ENCODE data around the gene REEP5.
"Not testable (repeated sequence)": the region's sequence is repeated elsewhere in the genome, so short reads cannot be mapped to it uniquely, and the experiment has no call there.

REEP5 gene

DNA sequence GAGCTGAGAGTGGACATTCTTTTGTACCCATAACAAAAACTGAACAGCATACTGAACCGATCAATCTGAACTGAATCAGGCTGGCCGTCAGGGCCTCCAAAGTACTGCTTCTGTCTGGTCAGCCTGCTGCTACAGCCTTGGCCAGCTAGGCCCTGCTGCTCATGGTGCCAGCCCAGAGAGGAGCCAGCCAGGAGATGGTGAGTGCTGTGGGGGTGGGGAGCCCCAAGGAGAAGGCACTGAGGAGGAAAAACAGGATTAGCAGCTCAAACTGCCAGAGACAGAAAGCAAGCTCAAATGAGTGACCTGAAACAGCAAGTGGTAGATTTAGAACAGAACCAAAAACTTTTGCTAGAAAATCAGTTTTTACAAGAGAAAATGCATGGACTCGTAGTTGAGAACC is 37.0 kb downstream of the REEP5 start:
- no peak for DNase-seq (ENCODE audit: low read depth)

DNA sequence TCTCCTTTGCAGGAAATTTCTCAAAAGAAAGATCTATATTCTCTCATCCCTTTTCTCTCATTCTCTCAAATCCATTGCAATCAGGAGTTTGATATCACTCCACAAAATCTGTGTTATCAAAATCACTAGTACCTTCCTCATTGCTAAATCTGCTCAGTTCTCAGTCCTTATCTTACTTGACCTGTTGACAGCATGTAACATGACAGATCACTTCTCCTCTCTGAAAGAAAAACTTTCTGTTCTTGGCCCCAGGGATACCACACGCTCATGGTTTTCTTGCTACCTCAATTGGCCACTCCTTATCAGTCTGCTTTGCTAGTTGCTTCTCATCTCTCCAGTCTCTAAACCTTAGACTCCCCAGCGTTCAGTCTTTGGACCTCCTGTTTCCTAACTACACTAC is 38.8 kb downstream of the REEP5 start:
- DNase-seq (ENCODE audit: low read depth): no peak

DNA sequence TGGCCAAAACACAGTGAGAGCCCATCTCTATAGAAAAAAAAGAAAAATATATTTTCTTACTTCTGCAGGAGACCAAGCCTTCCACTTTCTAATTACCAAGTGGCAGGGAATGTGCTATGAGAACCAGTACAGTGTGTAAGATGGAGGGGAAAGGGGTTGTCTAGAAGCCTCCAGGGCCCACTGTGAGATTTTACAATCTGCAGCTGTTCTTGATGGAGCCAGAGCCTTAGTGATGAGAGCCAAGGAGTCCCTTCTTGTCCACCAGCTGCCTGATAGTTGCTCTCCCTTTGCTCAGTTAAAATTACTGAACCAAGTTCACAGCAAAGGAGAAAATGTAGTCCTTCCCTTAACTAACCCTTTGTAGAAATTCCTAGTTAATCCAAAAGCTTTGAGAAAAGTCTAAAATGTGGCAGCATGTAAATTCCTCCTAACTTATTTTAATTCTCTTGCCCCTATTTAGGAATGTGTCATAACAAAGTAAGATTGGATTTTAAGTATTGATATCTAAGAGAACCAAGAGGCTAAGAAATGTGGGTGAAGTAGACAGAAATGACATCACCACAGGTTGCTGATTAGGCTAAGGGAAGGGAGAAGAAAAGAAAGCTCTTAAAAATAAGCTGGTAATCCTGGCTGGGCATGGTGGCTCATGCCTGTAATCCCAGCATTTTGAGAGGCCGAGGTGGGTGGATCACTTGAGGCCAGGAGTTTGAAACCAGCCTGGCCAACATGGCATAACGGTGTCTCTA is 41.6 kb downstream of the REEP5 start:
- no peak for DNase-seq (ENCODE audit: low read depth)

DNA sequence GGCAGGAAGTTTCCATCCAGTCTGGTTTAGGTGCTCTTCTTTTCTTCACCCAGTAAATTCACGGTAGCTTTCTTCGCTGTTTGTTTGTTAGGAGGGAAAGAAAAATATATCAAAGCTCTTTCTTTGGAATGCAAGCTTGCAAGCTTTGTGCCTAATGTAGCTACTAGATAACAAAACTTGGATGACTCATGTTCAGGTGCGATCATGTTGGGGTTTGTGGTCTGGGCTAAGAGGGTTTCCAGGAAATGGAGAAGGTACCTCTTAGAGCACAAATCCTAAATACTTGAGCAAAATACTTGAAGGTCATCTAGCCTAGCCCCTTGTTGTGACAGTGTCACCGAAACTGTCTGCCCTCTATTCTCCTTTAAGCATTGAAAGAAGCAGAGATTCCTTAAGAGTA is 43.3 kb downstream of the REEP5 start:
- DNase-seq (ENCODE audit: low read depth): no peak

DNA sequence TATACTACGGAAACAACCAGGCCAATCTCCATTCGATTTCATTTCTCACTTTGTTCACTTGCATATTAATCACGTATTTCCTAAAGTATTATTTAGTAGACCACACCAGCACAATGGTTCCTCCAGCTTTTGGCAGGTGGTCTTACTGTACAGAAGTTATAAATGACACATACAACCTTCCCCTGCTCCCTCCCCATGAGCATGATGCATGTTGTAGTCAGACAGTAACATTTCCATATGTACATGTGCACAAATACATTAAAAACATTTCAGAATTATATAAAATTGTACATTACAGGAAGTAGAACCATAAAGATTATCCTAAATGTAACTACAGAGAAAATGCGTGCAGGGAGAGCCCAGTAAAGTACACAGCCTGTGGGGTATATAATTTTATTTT is 43.9 kb downstream of the REEP5 start:
- DNase-seq (ENCODE audit: low read depth): no peak

DNA sequence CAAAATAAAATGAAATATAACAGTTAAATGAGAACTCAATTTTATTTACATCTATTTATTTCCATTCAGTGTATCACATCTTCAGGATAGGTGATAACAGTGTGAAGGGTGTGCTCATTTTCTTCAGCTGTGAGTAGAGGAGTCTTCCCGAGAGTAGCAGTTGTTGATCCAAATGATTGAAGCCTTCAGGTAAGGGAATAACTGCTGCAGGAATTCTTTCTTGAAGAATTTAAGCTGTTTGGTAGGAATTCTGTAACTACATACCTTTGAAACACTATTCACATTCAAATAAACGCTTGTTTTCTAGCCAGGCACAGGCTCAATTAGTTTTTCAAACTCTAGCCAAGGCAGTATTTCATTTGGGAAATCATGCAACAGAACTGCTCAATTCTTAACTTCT is 45.7 kb downstream of the REEP5 start:
- no peak for DNase-seq (ENCODE audit: low read depth)

DNA sequence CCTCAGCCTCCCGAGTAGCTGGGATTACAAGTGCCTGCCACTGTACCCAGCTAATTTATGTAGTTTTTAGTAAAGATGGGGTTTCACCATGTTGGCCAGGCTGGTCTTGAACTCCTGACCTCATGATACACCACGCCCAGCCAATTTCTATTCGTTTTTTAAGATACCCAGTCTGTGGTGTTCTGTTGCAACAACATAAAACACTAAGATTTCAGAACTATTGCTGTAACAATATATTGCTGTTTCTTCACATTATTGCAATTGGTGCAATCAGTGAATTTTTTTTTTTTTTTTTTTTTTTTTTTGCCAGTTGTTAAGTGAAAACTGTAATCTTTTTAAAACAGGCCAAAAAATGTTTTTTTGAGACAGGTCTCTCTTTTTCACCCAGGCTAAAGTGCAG is 51.1 kb downstream of the REEP5 start:
- no peak for DNase-seq (ENCODE audit: low read depth)

DNA sequence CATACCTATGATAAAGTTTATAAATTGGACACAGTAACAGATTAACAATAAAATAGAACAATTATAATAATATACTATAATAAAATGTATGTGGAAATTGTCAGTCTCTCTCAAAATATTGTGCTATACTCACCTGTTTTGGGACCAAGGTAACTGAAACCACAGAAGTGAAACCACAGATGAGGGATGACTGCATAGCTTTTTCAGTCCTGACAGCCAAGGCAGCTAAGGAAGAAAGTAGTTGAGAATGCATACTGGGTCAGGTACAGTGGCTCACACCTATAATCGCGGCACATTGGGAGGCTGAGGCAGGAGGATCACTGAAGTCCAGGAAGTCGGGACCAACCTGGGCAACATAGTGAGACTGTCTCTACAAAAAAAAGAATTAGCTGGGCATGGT is 52.1 kb downstream of the REEP5 start:
- no peak for DNase-seq (ENCODE audit: low read depth)

DNA sequence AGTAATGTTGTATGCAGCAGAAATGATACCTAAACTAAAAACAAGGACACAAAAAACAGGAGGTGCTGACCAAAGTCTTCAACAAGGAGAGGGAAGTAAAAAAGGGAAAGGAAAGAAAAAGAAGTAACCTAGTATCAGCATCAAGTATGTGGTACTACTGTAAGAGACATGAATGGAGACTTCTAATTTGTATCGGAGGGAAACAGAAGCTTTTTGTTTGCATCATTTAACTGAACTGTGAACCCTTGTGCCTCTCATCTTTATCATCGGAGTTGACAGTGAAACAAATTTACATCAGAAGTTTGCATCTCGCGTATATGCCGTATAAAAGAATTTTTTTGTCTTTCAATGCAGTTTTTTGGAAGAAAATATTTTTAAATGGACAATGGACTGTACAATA is 54.6 kb downstream of the REEP5 start:
- no peak for DNase-seq (ENCODE audit: low read depth)

DNA sequence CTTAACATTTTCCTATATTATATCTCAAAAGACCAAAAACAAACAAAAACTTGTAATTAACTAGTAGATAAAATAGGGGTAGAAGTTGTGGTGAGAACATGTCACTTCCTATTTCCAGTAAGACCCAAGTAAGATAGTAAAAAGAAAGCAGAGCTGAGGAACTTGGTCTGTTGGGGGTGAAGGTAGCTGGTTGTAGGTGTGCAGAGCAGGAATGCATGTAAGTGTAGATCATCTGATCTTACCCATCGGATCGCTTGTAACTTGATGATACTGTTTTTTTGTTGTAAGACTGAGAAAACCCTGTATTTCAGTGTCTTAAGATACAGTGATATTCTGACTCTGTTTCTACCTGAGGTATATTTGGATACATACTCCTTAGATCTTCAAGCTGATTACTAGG is 55.3 kb downstream of the REEP5 start:
- no peak for DNase-seq (ENCODE audit: low read depth)

DNA sequence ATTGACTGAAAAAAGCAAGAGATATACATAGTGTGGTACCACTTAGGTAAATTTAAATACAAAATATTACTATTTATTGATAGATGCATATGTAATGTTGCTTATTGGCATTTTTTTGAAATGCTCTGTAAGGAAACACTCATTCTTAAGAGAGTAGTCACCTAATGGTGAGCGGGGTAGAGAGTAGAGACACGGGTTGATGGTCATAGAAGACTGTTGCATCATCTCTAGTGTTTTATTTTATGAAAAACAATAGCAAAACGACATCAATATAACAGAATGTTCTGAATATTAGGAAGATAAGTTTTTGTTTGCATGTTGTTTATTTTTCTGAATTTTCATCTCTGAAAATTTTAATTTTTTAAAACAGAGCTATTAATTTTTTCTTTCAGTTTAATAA is 56.9 kb downstream of the REEP5 start:
- no peak for DNase-seq (ENCODE audit: low read depth)

DNA sequence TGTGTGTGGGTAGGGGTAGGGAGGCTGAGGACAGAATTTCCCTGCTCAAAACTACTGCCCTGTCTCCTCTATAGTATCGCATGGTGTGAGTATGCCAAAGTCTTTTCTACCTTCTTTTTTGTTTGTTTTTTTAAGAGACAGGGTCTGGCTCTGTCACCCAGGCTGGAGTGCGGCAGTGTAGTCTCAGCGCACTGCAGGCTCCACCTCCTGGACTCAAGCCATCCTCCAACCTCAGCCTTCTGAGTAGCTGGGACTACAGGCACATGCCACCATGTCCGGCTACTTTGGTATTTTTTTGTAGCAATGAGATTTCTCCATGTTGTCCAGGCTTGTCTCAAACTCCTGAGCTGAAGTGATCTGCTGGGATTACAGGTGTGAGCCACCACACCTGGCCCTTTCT is 58.5 kb downstream of the REEP5 start:
- no peak for DNase-seq (ENCODE audit: low read depth)

DNA sequence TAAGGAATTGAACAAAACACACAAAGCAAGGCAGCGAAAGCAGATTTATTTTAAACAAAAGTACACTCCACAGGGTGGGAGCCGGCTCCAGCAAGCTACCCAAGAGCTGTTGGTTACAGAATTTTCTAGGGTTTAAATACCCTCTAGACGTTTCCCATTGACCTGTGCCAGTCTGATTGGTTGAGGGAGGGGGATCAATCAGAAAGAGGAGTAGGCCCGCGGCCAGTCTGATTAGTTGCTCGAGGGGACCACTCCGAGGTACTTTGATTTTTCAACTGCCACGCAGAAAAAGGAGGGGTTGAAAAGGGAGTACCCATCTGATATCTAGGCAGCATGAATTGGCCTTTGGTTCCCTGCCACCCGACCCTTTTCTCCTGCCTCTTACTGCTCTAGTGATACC is 59.9 kb downstream of the REEP5 start:
- DNase-seq (ENCODE audit: low read depth): no peak

DNA sequence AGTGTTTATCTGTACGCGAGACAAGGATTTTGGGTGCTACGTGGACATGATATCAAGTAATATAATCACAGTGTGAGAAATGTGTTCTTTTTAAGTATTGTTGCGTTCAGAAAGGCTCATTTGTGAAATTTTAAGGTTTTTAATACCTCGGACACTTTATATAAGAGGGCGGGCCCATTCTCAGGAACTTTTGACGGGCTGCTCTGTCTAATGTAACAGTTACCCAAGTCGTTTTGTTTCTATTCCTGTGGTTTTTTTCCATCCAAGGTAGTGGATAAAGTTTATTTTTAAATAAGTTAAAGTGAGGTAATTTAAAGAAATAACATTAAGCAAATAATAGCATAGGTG is 60.4 kb downstream of the REEP5 start:
- DNase-seq (ENCODE audit: low read depth): no peak

DNA sequence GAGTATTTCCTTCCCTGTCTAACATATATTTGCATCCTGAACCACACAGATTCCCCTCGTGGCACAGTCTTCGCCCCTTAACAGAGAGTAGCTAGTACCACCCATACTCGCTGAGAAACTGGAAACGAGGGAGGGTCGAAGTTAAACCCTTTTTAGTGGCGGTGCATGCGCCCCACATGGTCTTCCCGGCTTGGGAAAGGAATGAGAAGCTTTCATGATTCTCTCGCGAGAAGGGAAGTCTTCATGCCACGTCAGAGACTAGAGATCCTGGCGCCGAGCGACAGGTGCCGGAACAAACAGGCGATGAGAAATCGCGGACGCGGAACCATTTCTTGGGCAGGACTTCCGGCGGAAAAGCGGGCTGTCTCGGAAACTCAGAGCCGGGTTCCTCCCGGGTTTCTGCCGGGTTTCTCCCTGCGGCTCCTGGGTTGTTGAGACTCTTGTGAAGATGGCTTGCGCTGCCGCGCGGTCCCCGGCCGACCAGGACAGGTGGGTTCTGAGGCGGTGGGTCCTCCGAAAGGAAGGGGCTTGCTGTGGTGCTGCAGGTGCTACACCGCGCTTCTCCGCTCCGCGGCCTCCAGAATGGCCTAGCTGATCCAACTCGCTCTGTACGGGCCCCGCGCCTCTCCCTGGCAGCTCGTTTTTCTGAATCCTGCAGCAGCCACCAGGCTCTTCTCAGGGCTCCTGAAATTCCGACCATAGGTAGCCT is 60.9 kb downstream of the REEP5 start, which contains the start of gene SRP19:
TSS of gene SRP19 (plus strand) at position 359 of the 709 bp plus-strand sequence. CDS start at position 449, 90 bp downstream.
- DNase-seq (ENCODE audit: low read depth): peak; percentile 98

DNA sequence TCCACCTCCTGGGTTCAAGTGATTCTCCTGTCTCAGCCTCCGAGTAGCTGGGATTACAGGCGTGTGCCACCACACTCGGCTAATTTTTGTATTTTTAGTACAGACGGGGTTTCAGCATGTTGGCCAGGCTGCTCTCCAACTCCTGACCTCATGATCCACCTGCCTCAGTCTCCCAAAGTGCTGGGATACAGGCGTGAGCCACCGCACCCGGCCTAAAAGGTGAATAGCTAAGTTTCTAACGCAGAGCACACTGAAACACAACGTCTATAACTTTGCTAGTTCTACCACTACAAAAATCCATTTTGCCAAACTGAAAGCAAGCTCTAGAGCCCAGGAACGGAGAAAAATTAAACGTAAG is 61.5 kb downstream of the REEP5 start:
- DNase-seq (ENCODE audit: low read depth): not testable (repeated sequence)

DNA sequence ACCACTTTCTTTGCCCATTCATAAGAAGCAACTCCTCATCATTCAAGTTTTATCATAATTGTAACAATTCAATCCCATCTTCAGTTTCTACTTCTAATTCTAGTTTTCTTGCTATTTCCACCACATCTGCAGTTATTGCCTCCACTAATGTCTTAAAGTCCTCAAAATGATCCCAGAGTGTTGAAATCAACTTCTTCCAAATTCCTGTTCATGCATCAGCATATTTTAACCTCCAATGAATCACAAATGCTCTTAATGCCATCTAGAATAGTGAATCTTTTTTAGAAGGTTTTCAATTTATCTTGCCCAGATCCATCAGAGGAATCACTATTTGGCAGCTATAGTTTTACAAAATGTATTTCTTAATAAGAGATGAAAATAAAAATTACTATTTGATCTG is 64.2 kb downstream of the REEP5 start:
- DNase-seq (ENCODE audit: low read depth): no peak

DNA sequence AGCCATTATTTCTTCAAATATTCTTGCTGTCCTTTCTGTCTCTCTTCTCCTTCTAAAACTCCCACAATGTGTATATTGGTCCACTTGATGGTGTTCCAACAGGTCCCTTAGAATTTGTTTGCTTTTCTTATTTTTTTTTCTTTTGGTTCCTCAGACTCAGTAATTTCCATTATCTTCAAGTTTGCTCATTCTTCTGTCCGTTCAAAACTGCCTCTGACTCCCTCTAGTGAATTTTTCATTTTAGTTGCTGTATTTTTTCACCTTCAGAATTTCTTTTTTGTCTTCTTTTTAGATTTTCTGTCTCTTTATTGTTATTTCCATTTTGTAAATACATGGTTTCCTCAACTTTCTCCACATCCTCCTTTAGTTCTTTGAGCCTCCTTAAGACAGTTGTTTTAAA is 67.4 kb downstream of the REEP5 start:
- no peak for DNase-seq (ENCODE audit: low read depth)

DNA sequence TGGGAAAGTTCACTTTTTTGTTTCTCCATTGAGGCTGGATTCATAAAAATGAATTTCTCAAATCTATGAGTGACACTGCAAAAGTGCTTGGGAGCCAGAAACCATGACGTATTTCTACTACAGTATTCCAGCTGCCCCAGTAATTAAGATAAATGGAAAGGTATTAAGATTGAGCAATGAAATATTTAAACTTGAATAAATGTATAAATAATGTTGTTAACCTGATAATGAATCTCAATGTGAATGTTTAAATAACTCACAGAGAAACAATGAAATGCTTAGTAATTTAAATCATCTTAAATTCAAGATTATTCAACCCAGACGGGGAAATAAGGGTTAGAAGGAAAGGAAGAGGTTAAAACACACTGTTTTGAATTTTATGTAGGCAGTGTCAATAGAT is 72.1 kb downstream of the REEP5 start:
- DNase-seq (ENCODE audit: low read depth): no peak

DNA sequence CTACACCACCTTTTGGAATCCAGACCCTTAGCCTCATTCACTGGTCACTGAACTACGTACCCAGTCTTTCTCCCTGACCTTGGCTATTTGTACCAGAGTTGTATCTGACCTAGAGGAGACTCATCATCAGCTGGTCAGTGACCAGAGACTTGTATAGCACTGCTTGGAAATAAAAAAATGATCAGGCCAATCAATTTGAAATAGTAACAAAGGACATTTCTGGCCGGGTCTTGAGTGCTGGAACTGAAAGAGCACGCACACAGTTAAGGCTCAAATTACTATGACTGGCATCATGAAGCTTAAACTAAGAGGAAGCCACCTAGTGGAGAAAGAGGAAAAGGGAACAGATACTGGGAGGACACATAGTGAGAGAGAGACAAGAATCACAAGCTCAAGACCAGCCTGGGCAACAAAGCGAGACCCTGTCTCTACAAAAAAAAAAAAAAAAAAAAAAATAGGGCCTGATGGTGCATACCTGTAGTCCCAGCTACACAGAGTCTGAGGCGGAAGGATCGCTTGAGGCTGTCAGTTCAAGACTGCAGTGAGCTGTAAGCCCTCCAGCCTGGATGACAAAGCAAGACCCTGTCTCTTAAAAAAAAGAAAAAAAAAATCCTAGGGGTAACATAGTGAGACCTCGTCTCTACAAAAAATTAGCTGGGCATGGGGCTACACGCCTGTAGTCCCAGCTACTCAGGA is 73.8 kb downstream of the REEP5 start:
- DNase-seq (ENCODE audit: low read depth): peak; percentile 73

DNA sequence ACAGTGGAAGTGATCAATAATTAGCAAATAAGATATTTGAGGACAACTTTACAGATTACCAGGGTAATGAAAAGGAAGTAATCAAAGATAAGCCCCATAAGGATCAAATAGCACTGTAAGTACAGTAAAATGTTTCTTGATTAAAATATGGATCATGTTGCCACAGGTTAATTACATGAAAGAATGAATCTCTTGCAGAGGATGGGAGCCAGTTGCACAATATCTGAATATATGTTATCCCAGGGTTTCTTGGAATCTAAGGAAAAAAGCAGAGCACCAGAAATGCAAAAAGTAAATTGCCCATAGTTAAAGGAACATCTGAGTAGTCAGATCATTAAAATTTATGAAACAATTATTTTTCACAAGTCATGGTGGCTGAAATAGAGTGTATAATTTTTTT is 74.7 kb downstream of the REEP5 start:
- DNase-seq (ENCODE audit: low read depth): no peak

DNA sequence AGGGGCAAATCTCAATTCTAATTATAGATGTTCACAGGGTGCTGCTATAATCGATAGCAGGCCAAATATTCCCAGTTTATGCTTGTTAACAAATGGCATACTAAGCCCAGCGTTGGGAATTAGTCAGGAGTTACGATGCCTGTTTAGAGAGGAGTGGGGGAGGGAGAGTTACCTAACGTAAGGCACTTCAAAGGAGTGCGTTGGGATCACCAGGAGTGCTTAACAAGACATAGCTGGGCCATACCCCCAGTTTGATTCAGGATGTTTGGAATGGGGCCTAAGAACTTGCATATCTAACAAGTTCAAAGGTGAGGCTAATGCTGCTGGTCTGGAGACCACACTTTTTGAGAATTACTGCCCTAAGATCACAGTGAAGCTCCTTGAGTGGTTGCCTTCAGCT is 75.5 kb downstream of the REEP5 start:
- no peak for DNase-seq (ENCODE audit: low read depth)

DNA sequence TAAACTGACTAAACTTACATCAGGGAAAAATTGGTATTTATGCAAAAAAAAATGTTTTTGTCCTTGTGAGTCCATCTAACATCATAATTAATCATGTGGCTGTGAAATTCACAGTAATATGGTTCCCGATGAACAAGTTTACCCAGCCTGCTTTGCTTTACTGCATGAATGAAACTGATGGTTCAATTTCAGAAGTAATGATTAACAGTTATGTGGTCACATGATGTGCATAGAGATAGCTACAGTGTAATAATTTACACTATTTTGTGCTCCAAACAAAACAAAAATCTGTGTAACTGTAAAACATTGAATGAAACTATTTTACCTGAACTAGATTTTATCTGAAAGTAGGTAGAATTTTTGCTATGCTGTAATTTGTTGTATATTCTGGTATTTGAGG is 77.5 kb downstream of the REEP5 start:
- DNase-seq (ENCODE audit: low read depth): no peak

Measured in EH (cell line).